Left ventricle myocardium inferior (tissue), 1 donor: Measurements from ENCODE around the gene ZSCAN23. TPM values are rescaled to one million over a fixed set of nuclear protein-coding genes. Genes with fewer than 3 reads are reported as not detected.
"Not testable (repeated sequence)": the region's sequence is repeated elsewhere in the genome, so short reads cannot be mapped to it uniquely, and the experiment has no call there.

Experiments
- DNase-seq: peaks from one replicate; pipeline ENCODE4 v3.0.0-alpha.2; 2020
- H3K27ac ChIP-seq: fragments of 200-600 bp; replicated peaks from 2 replicates; pipeline ENCODE4 v1.8.0; 2021
- H3K27me3 ChIP-seq: fragments of 200-600 bp; 2 replicates; pipeline ENCODE4 v1.8.0; 2021; ENCODE audit warnings: low read depth
- H3K36me3 ChIP-seq: fragments of 200-600 bp; 2 replicates; pipeline ENCODE4 v1.8.0; 2021
- H3K4me1 ChIP-seq: fragments of 200-600 bp; 2 replicates; pipeline ENCODE4 v1.8.0; 2021
- H3K4me3 ChIP-seq: fragments of 200-600 bp; 2 replicates; pipeline ENCODE4 v1.8.0; 2021; ENCODE audit warnings: mild to moderate bottlenecking, moderate library complexity
- H3K9me3 ChIP-seq: fragments of 200-600 bp; replicated peaks from 2 replicates; pipeline ENCODE4 v1.8.0; 2021
- CTCF ChIP-seq: fragments of 200-600 bp; IDR thresholded peaks from 2 replicates; pipeline ENCODE4 v1.8.0; 2021; ENCODE audit warnings: antibody characterized with exemption, mild to moderate bottlenecking, borderline replicate concordance
- intact Hi-C: fragments of 100-400 bp; cut with micrococcal nuclease; formaldehyde crosslinking; loops from one replicate; pipeline ENCODE4 v1.11.0; 2022
- total RNA-seq: library from RNA; stranded (reverse); fragmentation: NEBNext Ultra II Directional; extraction: Animal tissue kit (Norgen Biotek cat#: 25700); gene quantifications from one replicate; pipeline ENCODE4 v1.2.1, GENCODE V29; 2021
- donor health status: DM: no; HTN: yes; CAD: no; lungs with severe emphysema.

ZSCAN23 gene
- total RNA-seq, 1 donor from 2014 or later, result 1.5 TPM

- Histone ChIP-seq H3K27me3 (peaks cover 56% of the 10 kb centered on the region), H3K9me3 (no peaks in the 10 kb centered on the region), H3K4me3 (no peak overlapping the region), H3K27ac (no peak overlapping the region), H3K4me1 (no peaks in the 10 kb centered on the region), H3K36me3 (no peaks in the 10 kb centered on the region)
- no peak for TF ChIP-seq CTCF
- intact Hi-C loops, result no loop called here
- DNase-seq, result no peak
Measured at GRCh38 chr6:28408076-28408802, 35.1 kb downstream of the ZSCAN23 start.

- H3K27ac ChIP-seq, result no peak overlapping the region
- H3K4me3 ChIP-seq, result no peak overlapping the region
- peaks cover 56% of the 10 kb centered on the region for H3K27me3 ChIP-seq
- TF ChIP-seq CTCF, result no peak
- H3K9me3 ChIP-seq, result no peaks in the 10 kb centered on the region
- no peaks in the 10 kb centered on the region for H3K4me1 ChIP-seq
- H3K36me3 ChIP-seq, result no peaks in the 10 kb centered on the region
- intact Hi-C loops, result no loop called here
- no peak for DNase-seq
Measured at GRCh38 chr6:28407401-28407800, 35.9 kb downstream of the ZSCAN23 start.

GRCh38 chr6:28403923-28404322 lies 39.4 kb downstream of the ZSCAN23 start:
- H3K27ac ChIP-seq, H3K36me3 ChIP-seq, H3K9me3 ChIP-seq, H3K4me3 ChIP-seq, intact Hi-C loops, DNase-seq: not testable (repeated sequence)
- Histone ChIP-seq H3K27me3 (peaks cover 44% of the 10 kb centered on the region), H3K4me1 (peaks cover 15% of the 10 kb centered on the region)

- DNase-seq, result no peak
- Histone ChIP-seq H3K4me1 (peaks cover 32% of the 10 kb centered on the region), H3K9me3 (no peaks in the 10 kb centered on the region), H3K27ac (no peak overlapping the region), H3K27me3 (peaks cover 30% of the 10 kb centered on the region), H3K4me3 (no peak overlapping the region), H3K36me3 (peaks cover 8% of the 10 kb centered on the region)
- TF ChIP-seq CTCF, result no peak
- intact Hi-C loops, result no loop called here
Measured at GRCh38 chr6:28402197-28402596, 41.1 kb downstream of the ZSCAN23 start.

GRCh38 chr6:28401172-28401571 lies 42.1 kb downstream of the ZSCAN23 start:
- Histone ChIP-seq H3K4me1 (peaks cover 42% of the 10 kb centered on the region), H3K36me3 (peaks cover 19% of the 10 kb centered on the region), H3K27ac (no peak overlapping the region), H3K4me3 (no peak overlapping the region), H3K27me3 (peaks cover 20% of the 10 kb centered on the region), H3K9me3 (no peaks in the 10 kb centered on the region)
- no peak for TF ChIP-seq CTCF
- no peak for DNase-seq
- intact Hi-C loops, result no loop called here

- Histone ChIP-seq H3K27me3 (peaks cover 9% of the 10 kb centered on the region), H3K4me1 (peaks cover 43% of the 10 kb centered on the region), H3K27ac (peak overlapping the region; percentile 56), H3K36me3 (peaks cover 20% of the 10 kb centered on the region), H3K9me3 (no peaks in the 10 kb centered on the region), H3K4me3 (peak overlapping the region; percentile 86)
- DNase-seq, result no peak
- no peak for TF ChIP-seq CTCF
- intact Hi-C loops, result no loop called here
Measured at GRCh38 chr6:28400122-28400451, 43.2 kb downstream of the ZSCAN23 start.
